ENCODE data around the gene PRRT3.
"Not testable (repeated sequence)": the region's sequence is repeated elsewhere in the genome, so short reads cannot be mapped to it uniquely, and the experiment has no call there.

The PRRT3 gene

GRCh38 chr3:9897408-9898372 is 54.5 kb downstream of the PRRT3 start:
- H3K4me1 ChIP-seq (ENCODE audit: control insufficient read depth, insufficient read depth, low read length, poor library complexity, severe bottlenecking) = peaks cover 14% of the 10 kb centered on the region
- H3K9me3 ChIP-seq (ENCODE audit: control insufficient read depth, low read length) = no peaks in the 10 kb centered on the region
- H3K4me3 ChIP-seq (ENCODE audit: extremely low read depth, insufficient read depth, low read length, poor library complexity, severe bottlenecking) = no peak overlapping the region
- peaks cover 24% of the 10 kb centered on the region for H3K36me3 ChIP-seq (ENCODE audit: control insufficient read depth, insufficient read depth, low read length)
- WGBS, 2 experiments (ENCODE audit: insufficient coverage in 2 of 2) = 83 to 94% methylated on average over 3 to 4 of the region's 4 CpGs
- H3K27ac ChIP-seq (ENCODE audit: low read depth, low read length, severe bottlenecking) = no peak overlapping the region

- H3K4me3 ChIP-seq (ENCODE audit: extremely low read depth, insufficient read depth, low read length, poor library complexity, severe bottlenecking); H3K27ac ChIP-seq (ENCODE audit: low read depth, low read length, severe bottlenecking); H3K4me1 ChIP-seq (ENCODE audit: control insufficient read depth, insufficient read depth, low read length, poor library complexity, severe bottlenecking); H3K9me3 ChIP-seq (ENCODE audit: control insufficient read depth, low read length): not testable (repeated sequence)
- 90 to 96% methylated on average over 5 to 8 of the region's 10 CpGs for WGBS, 2 experiments (ENCODE audit: insufficient coverage in 2 of 2)
- H3K36me3 ChIP-seq (ENCODE audit: control insufficient read depth, insufficient read depth, low read length) = peaks cover 31% of the 10 kb centered on the region
These were observed 55.3 kb downstream of the PRRT3 start for GRCh38 chr3:9896755-9897407.

- H3K27ac ChIP-seq (ENCODE audit: low read depth, low read length, severe bottlenecking) = not testable (repeated sequence)
These were observed 56.5 kb downstream of the PRRT3 start for GRCh38 chr3:9895715-9896114.

More at GRCh38 chr3:9895715-9896114, 56.5 kb downstream of the PRRT3 start:
- H3K4me3 ChIP-seq (ENCODE audit: extremely low read depth, insufficient read depth, low read length, poor library complexity, severe bottlenecking); H3K4me1 ChIP-seq (ENCODE audit: control insufficient read depth, insufficient read depth, low read length, poor library complexity, severe bottlenecking); H3K9me3 ChIP-seq (ENCODE audit: control insufficient read depth, low read length): not testable (repeated sequence)
- WGBS, 2 experiments (ENCODE audit: insufficient coverage in 2 of 2) = 89 to 93% methylated on average over 2 to 3 of the region's 3 CpGs
- H3K36me3 ChIP-seq (ENCODE audit: control insufficient read depth, insufficient read depth, low read length) = peaks cover 36% of the 10 kb centered on the region

All from mesodermal cell (in vitro differentiated cells).